GM23338 (cell line): ENCODE measurements around the gene CAMTA1. TPM values are rescaled to one million over a fixed set of nuclear protein-coding genes. Genes with fewer than 3 reads are reported as not detected.
A peak's percentile ranks its signal among the peaks of the same experiment; 100 is the strongest.

ENCODE experiments used
- ATAC-seq: fragments of 200-7000 bp; cut with Tn5 transposase; 3 replicates; pipeline ENCODE4 v1.9.1; 2020
- DNase-seq: peaks from one replicate; pipeline ENCODE4 v3.0.0-alpha.2; 2015; ENCODE audit warnings: low spot score
- H2AFZ ChIP-seq: fragments of 200-600 bp; sonication (generic); 2 replicates; pipeline ENCODE4 v1.8.0; 2016; ENCODE audit warnings: antibody characterized with exemption, mild to moderate bottlenecking, moderate library complexity
- H3F3A ChIP-seq: fragments of 200-600 bp; sonication (generic); replicated peaks from 2 replicates; pipeline ENCODE4 v1.8.0; 2017; ENCODE audit warnings: antibody characterized with exemption, mixed run types, low read depth
- H3K27ac ChIP-seq: fragments of 200-600 bp; sonication (generic); 2 replicates; pipeline ENCODE4 v1.6.1; 2016; ENCODE audit warnings: low read depth
- H3K27me3 ChIP-seq: fragments of 200-600 bp; sonication (generic); 2 replicates; pipeline ENCODE4 v1.8.0; 2016; ENCODE audit warnings: mild to moderate bottlenecking, mixed run types, moderate library complexity; ENCODE audit not compliant: insufficient read depth
- H3K36me3 ChIP-seq: fragments of 200-600 bp; sonication (generic); 2 replicates; pipeline ENCODE4 v1.8.0; 2016; ENCODE audit warnings: mild to moderate bottlenecking; ENCODE audit not compliant: insufficient read depth
- H3K4me1 ChIP-seq: fragments of 200-600 bp; sonication (generic); 2 replicates; pipeline ENCODE4 v1.8.0; 2016; ENCODE audit warnings: mild to moderate bottlenecking, moderate library complexity; ENCODE audit not compliant: insufficient read depth
- H3K4me2 ChIP-seq: fragments of 200-600 bp; sonication (generic); 2 replicates; pipeline ENCODE4 v1.7.1; 2017; ENCODE audit warnings: mixed run types
- H3K4me3 ChIP-seq: fragments of 200-600 bp; sonication (generic); 2 replicates; pipeline ENCODE4 v1.6.1; 2016; ENCODE audit warnings: mixed run types
- H3K79me2 ChIP-seq: fragments of 200-600 bp; sonication (generic); replicated peaks from 2 replicates; pipeline ENCODE4 v1.8.0; 2017; ENCODE audit warnings: mild to moderate bottlenecking; ENCODE audit not compliant: insufficient read depth
- H3K9me2 ChIP-seq: fragments of 200-600 bp; sonication (generic); 2 replicates; pipeline ENCODE4 v1.8.0; 2017; ENCODE audit not compliant: insufficient read depth
- H4K20me1 ChIP-seq: fragments of 200-600 bp; sonication (generic); replicated peaks from 2 replicates; pipeline ENCODE4 v1.8.0; 2017; ENCODE audit warnings: mild to moderate bottlenecking; ENCODE audit not compliant: insufficient read depth
- H3K27ac Mint-ChIP-seq: 2 replicates; pipeline ENCODE4 v1.8.0; 2020; ENCODE audit warnings: inconsistent platforms, mild to moderate bottlenecking, moderate library complexity, mixed read lengths
- H3K27me3 Mint-ChIP-seq: 3 replicates; pipeline ENCODE4 v1.8.0; 2022; ENCODE audit warnings: low read depth, mild to moderate bottlenecking, moderate library complexity, mixed read lengths, inconsistent platforms; ENCODE audit not compliant: insufficient read depth, poor library complexity
- H3K36me3 Mint-ChIP-seq: 3 replicates; pipeline ENCODE4 v1.8.0; 2021; ENCODE audit warnings: low read depth, mild to moderate bottlenecking, inconsistent platforms, moderate library complexity, mixed read lengths
- H3K4me1 Mint-ChIP-seq: 3 replicates; pipeline ENCODE4 v1.8.0; 2020; ENCODE audit warnings: mild to moderate bottlenecking, inconsistent platforms, mixed read lengths
- H3K4me3 Mint-ChIP-seq: 3 replicates; pipeline ENCODE4 v1.8.0; 2021; ENCODE audit warnings: moderate library complexity, mild to moderate bottlenecking, inconsistent platforms, mixed read lengths
- H3K9me3 Mint-ChIP-seq: 3 replicates; pipeline ENCODE4 v1.8.0; 2020; ENCODE audit warnings: moderate library complexity, mild to moderate bottlenecking, inconsistent platforms, mixed read lengths
- EZH2phosphoT487 ChIP-seq: fragments of 200-600 bp; sonication (generic); IDR thresholded peaks from one replicate; pipeline ENCODE4 v1.8.1; 2018; ENCODE audit warnings: antibody characterized with exemption; ENCODE audit not compliant: unreplicated experiment
- POLR2AphosphoS5 ChIP-seq: IDR thresholded peaks from 2 replicates; pipeline ENCODE4 v1.6.1; 2016; ENCODE audit warnings: antibody characterized with exemption, low read depth
- STAT1 ChIP-seq: IDR thresholded peaks from one replicate; pipeline ENCODE4 v1.6.1; 2016; ENCODE audit warnings: antibody characterized with exemption; ENCODE audit not compliant: unreplicated experiment
- ZNF331 ChIP-seq: fragments of 250-450 bp; sonication (Bioruptor Pico); IDR thresholded peaks from 2 replicates; pipeline ENCODE4 v1.5.0; 2020; ENCODE audit warnings: low read depth, mild to moderate bottlenecking, moderate library complexity
- polyA plus RNA-seq: library from polyadenylated mRNA; unstranded; fragments of >200 nt; fragmentation: Nextera tagmentation; extraction: Ambion mirVana; gene quantifications from 2 replicates; pipeline ENCODE4 v1.2.1, GENCODE V29; 2016
- total RNA-seq: library from RNA; depleted of rRNA; stranded (reverse); fragments of >200 nt; shearing (Covaris generic); gene quantifications from 2 replicates; pipeline ENCODE4 v1.2.3, GENCODE V29; 2014
- TF ChIP-seq, protein P1 (sequence below), 2 experiments: fragments of 200-600 bp in 1 of 2; sonication (generic) in 1 of 2; conservative IDR thresholded peaks; 2 replicates each; pipeline versions ENCODE4 v1.5.1 to v1.6.1; 2016 to 2017; ENCODE audit warnings: antibody characterized with exemption in 2 of 2, low read depth in 2 of 2, mild to moderate bottlenecking in 2 of 2, moderate library complexity in 1 of 2
- TF ChIP-seq, protein P2 (sequence below): fragments of 250-450 bp; sonication (Bioruptor Pico); IDR thresholded peaks from 2 replicates; pipeline ENCODE4 v1.5.0; 2020; ENCODE audit warnings: mild to moderate bottlenecking, moderate library complexity

The CAMTA1 gene
- total and polyA plus RNA-seq, 2 experiments from 2014 or later, result 115 to 519 TPM

DNA sequence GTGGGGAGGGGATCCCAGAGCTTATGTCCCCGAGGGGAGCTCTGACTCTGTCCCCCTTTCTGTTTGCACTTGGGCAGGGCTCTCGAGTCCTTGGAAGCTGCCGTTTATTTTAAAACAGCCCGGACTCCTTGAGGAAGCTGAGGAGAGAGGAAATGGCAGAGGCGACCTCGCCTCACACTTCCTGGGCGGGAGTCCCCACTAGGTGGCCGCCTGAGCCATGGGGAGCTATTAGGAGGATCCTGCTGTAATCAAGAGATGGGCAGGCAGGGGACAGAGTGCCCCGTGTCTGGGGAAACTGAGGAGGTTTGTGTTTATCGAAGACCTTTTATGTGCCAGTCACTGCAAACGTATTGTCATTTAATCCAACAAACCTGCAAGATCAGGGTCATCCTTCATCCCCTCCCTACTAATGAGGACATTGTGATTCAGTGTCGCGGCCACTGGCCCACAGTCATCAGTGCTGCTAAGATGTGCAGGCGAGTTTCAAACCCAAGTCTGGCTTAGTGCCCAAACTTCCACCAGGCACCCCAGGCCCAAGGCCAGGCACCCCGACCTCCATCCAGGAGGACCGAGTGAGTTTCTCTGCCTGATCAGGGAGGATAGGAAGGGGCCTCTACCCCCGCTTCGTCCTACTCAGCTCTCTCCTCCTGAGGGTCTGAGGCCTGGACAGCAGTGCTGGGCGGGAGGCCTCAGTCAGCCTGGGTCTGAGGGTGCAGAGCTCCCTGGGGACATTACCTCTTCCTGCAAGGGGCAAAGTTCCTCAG, 669.0 kb downstream of the CAMTA1 start:
- H3K4me2 ChIP-seq, result no peak overlapping the region
- ATAC-seq (peak; percentile 46), DNase-seq (peak; percentile 46)
- no peaks in the 10 kb centered on the region for H4K20me1 ChIP-seq
- no peak overlapping the region for H3K27ac ChIP-seq
- no peaks in the 10 kb centered on the region for H3F3A ChIP-seq
- no peak overlapping the region for H3K4me3 Mint-ChIP-seq
- H3K36me3 Mint-ChIP-seq, result no peaks in the 10 kb centered on the region
- H3K27ac Mint-ChIP-seq, result no peak overlapping the region
- H3K79me2 ChIP-seq, result no peaks in the 10 kb centered on the region
- H3K27me3 ChIP-seq, result no peaks in the 10 kb centered on the region
- TF ChIP-seq STAT1 (no peak), ZNF331 (CRISPR knock-in tag) (no peak), EZH2phosphoT487 (no peak), POLR2AphosphoS5 (no peak)
- TF ChIP-seq, protein P1, sequence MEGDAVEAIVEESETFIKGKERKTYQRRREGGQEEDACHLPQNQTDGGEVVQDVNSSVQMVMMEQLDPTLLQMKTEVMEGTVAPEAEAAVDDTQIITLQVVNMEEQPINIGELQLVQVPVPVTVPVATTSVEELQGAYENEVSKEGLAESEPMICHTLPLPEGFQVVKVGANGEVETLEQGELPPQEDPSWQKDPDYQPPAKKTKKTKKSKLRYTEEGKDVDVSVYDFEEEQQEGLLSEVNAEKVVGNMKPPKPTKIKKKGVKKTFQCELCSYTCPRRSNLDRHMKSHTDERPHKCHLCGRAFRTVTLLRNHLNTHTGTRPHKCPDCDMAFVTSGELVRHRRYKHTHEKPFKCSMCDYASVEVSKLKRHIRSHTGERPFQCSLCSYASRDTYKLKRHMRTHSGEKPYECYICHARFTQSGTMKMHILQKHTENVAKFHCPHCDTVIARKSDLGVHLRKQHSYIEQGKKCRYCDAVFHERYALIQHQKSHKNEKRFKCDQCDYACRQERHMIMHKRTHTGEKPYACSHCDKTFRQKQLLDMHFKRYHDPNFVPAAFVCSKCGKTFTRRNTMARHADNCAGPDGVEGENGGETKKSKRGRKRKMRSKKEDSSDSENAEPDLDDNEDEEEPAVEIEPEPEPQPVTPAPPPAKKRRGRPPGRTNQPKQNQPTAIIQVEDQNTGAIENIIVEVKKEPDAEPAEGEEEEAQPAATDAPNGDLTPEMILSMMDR (conservative IDR thresholded peaks at IDR 0.05; ENCODE audit: low read depth in 2 of 2), result peak; percentile 45 to 62
- H3K27me3 Mint-ChIP-seq, result peaks cover 5% of the 10 kb centered on the region
- H3K4me1 Mint-ChIP-seq, result peaks cover 39% of the 10 kb centered on the region
- H3K4me3 ChIP-seq, result no peak overlapping the region
- H3K9me2 ChIP-seq, result no peaks in the 10 kb centered on the region
- no peaks in the 10 kb centered on the region for H3K9me3 Mint-ChIP-seq
- H2AFZ ChIP-seq, result no peak overlapping the region
- no peaks in the 10 kb centered on the region for H3K36me3 ChIP-seq
- H3K4me1 ChIP-seq, result peaks cover 8% of the 10 kb centered on the region; the same call in 1 of the 2 replicates

DNA sequence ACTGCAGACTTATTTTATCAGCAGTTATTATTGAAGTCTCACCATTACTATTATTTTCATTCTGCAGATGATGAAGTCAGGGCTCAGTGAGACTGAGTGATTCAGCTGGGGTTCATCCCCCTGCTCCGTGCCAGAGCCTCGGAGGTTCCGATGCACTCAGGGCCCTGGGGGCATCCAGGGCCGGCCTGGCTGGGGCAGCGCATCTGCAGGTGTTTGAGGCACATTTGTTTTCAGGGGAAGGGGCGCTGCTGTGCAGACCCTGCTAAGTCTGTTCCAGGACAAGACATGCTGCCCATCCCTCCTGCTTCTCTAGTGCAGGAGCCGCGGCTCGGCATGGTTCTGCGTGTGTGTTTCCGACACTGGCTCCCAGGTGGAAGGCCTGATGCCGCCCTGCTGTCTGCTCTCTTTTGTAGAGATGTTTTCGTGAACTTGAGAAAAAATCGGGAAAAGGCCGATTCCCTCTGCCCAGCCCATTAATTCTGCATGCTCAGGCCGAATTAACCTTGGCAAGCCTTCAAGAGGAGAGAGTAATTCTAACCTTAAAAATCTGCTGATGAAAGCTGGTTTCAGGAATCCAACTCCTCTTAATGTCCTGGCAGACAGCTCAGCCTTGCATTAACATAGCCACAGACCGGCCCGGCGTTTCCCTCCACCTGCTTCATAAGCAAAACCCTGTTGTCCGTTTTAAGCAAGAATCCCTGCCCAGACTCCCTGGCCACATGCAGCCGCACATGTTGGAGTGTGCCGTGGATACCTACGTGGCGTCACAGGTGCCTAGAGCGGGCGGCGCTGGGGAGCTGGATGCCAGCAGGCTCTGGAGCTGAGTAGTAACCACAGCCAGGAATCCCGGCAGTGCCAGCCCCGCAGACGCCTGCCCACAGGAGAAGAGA, 669.9 kb downstream of the CAMTA1 start:
- Histone ChIP-seq H3K4me1 (peaks cover 8% of the 10 kb centered on the region; the same call in 1 of the 2 replicates), H3K79me2 (no peaks in the 10 kb centered on the region), H2AFZ (no peak overlapping the region; the same call in 1 of the 2 replicates), H3K4me3 (no peak overlapping the region), H3K9me2 (no peaks in the 10 kb centered on the region), H3K27me3 (no peaks in the 10 kb centered on the region), H3K36me3 (no peaks in the 10 kb centered on the region), H3K27ac (no peak overlapping the region), H3F3A (no peaks in the 10 kb centered on the region), H4K20me1 (no peaks in the 10 kb centered on the region), H3K4me2 (no peak overlapping the region)
- no peaks in the 10 kb centered on the region for H3K36me3 Mint-ChIP-seq
- ATAC-seq (no peak), DNase-seq (no peak)
- H3K4me3 Mint-ChIP-seq, result no peak overlapping the region
- peaks cover 38% of the 10 kb centered on the region for H3K4me1 Mint-ChIP-seq
- TF ChIP-seq, protein P2, sequence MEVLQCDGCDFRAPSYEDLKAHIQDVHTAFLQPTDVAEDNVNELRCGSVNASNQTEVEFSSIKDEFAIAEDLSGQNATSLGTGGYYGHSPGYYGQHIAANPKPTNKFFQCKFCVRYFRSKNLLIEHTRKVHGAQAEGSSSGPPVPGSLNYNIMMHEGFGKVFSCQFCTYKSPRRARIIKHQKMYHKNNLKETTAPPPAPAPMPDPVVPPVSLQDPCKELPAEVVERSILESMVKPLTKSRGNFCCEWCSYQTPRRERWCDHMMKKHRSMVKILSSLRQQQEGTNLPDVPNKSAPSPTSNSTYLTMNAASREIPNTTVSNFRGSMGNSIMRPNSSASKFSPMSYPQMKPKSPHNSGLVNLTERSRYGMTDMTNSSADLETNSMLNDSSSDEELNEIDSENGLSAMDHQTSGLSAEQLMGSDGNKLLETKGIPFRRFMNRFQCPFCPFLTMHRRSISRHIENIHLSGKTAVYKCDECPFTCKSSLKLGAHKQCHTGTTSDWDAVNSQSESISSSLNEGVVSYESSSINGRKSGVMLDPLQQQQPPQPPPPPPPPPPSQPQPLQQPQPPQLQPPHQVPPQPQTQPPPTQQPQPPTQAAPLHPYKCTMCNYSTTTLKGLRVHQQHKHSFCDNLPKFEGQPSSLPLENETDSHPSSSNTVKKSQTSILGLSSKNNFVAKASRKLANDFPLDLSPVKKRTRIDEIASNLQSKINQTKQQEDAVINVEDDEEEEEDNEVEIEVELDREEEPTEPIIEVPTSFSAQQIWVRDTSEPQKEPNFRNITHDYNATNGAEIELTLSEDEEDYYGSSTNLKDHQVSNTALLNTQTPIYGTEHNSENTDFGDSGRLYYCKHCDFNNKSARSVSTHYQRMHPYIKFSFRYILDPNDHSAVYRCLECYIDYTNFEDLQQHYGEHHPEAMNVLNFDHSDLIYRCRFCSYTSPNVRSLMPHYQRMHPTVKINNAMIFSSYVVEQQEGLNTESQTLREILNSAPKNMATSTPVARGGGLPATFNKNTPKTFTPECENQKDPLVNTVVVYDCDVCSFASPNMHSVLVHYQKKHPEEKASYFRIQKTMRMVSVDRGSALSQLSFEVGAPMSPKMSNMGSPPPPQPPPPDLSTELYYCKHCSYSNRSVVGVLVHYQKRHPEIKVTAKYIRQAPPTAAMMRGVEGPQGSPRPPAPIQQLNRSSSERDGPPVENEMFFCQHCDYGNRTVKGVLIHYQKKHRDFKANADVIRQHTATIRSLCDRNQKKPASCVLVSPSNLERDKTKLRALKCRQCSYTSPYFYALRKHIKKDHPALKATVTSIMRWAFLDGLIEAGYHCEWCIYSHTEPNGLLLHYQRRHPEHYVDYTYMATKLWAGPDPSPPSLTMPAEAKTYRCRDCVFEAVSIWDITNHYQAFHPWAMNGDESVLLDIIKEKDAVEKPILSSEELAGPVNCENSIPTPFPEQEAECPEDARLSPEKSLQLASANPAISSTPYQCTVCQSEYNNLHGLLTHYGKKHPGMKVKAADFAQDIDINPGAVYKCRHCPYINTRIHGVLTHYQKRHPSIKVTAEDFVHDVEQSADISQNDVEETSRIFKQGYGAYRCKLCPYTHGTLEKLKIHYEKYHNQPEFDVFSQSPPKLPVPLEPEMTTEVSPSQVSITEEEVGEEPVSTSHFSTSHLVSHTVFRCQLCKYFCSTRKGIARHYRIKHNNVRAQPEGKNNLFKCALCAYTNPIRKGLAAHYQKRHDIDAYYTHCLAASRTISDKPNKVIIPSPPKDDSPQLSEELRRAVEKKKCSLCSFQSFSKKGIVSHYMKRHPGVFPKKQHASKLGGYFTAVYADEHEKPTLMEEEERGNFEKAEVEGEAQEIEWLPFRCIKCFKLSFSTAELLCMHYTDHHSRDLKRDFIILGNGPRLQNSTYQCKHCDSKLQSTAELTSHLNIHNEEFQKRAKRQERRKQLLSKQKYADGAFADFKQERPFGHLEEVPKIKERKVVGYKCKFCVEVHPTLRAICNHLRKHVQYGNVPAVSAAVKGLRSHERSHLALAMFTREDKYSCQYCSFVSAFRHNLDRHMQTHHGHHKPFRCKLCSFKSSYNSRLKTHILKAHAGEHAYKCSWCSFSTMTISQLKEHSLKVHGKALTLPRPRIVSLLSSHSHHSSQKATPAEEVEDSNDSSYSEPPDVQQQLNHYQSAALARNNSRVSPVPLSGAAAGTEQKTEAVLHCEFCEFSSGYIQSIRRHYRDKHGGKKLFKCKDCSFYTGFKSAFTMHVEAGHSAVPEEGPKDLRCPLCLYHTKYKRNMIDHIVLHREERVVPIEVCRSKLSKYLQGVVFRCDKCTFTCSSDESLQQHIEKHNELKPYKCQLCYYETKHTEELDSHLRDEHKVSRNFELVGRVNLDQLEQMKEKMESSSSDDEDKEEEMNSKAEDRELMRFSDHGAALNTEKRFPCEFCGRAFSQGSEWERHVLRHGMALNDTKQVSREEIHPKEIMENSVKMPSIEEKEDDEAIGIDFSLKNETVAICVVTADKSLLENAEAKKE (CRISPR knock-in tag), result no peak
- no peak for TF ChIP-seq STAT1
- peaks cover 5% of the 10 kb centered on the region for H3K27me3 Mint-ChIP-seq
- H3K27ac Mint-ChIP-seq, result no peak overlapping the region
- no peaks in the 10 kb centered on the region for H3K9me3 Mint-ChIP-seq
